ENCODE results near the gene ANKRD65.
"Not testable (repeated sequence)": the region's sequence is repeated elsewhere in the genome, so short reads cannot be mapped to it uniquely, and the experiment has no call there.

Gene ANKRD65

GRCh38 chr1:1421147-1421906 lies at the start of gene ANKRD65:
Gene ANKRD65 (minus strand): TSS chr1:1421276. CDS start chr1:1421005, 271 bp downstream.
- no peaks in the 10 kb centered on the region for H3K9me3 ChIP-seq (ENCODE audit: control insufficient read depth in 1 of 2, low read length in 2 of 2)
- no peaks in the 10 kb centered on the region for H3K36me3 ChIP-seq (ENCODE audit: control insufficient read depth in 1 of 2, insufficient read depth in 2 of 2, low read length in 2 of 2)
- H3K4me1 ChIP-seq (ENCODE audit: control insufficient read depth in 1 of 2, insufficient read depth in 2 of 2, low read length in 2 of 2) = no peaks in the 10 kb centered on the region
- H3K9ac ChIP-seq (ENCODE audit: low read depth in 1 of 2, low read length in 2 of 2) = no peak within 1 kb of the TSS
- no peak within 1 kb of the TSS for H3K4me3 ChIP-seq (ENCODE audit: low read depth in 1 of 2, low read length in 2 of 2)
- H3K27ac ChIP-seq (ENCODE audit: low read depth, low read length) = peak within 1 kb of the TSS; percentile 6
- H3K27me3 ChIP-seq (ENCODE audit: control insufficient read depth in 1 of 2, insufficient read depth in 2 of 2, low read length in 2 of 2) = peaks cover under 1 to 2% of the 10 kb centered on the region in 2 donors

GRCh38 chr1:1468196-1468985 lies 47.3 kb upstream of the ANKRD65 start:
- not testable (repeated sequence) for H3K9ac ChIP-seq (ENCODE audit: low read depth in 1 of 2, low read length in 2 of 2); H3K4me3 ChIP-seq (ENCODE audit: low read depth in 1 of 2, low read length in 2 of 2); H3K36me3 ChIP-seq (ENCODE audit: control insufficient read depth in 1 of 2, insufficient read depth in 2 of 2, low read length in 2 of 2); H3K27ac ChIP-seq (ENCODE audit: low read depth, low read length); H3K27me3 ChIP-seq (ENCODE audit: control insufficient read depth in 1 of 2, insufficient read depth in 2 of 2, low read length in 2 of 2); H3K9me3 ChIP-seq (ENCODE audit: control insufficient read depth in 1 of 2, low read length in 2 of 2)
- peaks cover 7 to 16% of the 10 kb centered on the region in 2 donors for H3K4me1 ChIP-seq (ENCODE audit: control insufficient read depth in 1 of 2, insufficient read depth in 2 of 2, low read length in 2 of 2)

- Histone ChIP-seq H3K27me3 (ENCODE audit: control insufficient read depth in 1 of 2, insufficient read depth in 2 of 2, low read length in 2 of 2) (no peaks in the 10 kb centered on the region), H3K36me3 (ENCODE audit: control insufficient read depth in 1 of 2, insufficient read depth in 2 of 2, low read length in 2 of 2) (no peaks in the 10 kb centered on the region), H3K9me3 (ENCODE audit: control insufficient read depth in 1 of 2, low read length in 2 of 2) (no peaks in the 10 kb centered on the region), H3K27ac (ENCODE audit: low read depth, low read length) (no peak overlapping the region), H3K9ac (ENCODE audit: low read depth in 1 of 2, low read length in 2 of 2) (no peak overlapping the region), H3K4me1 (ENCODE audit: control insufficient read depth in 1 of 2, insufficient read depth in 2 of 2, low read length in 2 of 2) (no peaks in the 10 kb centered on the region), H3K4me3 (ENCODE audit: low read depth in 1 of 2, low read length in 2 of 2) (no peak overlapping the region)
These were observed 42.2 kb upstream of the ANKRD65 start for GRCh38 chr1:1463312-1463711.

GRCh38 chr1:1462318-1462966 lies 41.4 kb upstream of the ANKRD65 start:
- no peaks in the 10 kb centered on the region for H3K36me3 ChIP-seq (ENCODE audit: control insufficient read depth in 1 of 2, insufficient read depth in 2 of 2, low read length in 2 of 2)
- H3K9me3 ChIP-seq (ENCODE audit: control insufficient read depth in 1 of 2, low read length in 2 of 2) = no peaks in the 10 kb centered on the region
- H3K4me3 ChIP-seq (ENCODE audit: low read depth in 1 of 2, low read length in 2 of 2) = peak overlapping the region in 1 of 2 donors; percentile 45
- no peak overlapping the region for H3K27ac ChIP-seq (ENCODE audit: low read depth, low read length)
- no peaks in the 10 kb centered on the region for H3K4me1 ChIP-seq (ENCODE audit: control insufficient read depth in 1 of 2, insufficient read depth in 2 of 2, low read length in 2 of 2)
- no peaks in the 10 kb centered on the region for H3K27me3 ChIP-seq (ENCODE audit: control insufficient read depth in 1 of 2, insufficient read depth in 2 of 2, low read length in 2 of 2)
- H3K9ac ChIP-seq (ENCODE audit: low read depth in 1 of 2, low read length in 2 of 2) = no peak overlapping the region

GRCh38 chr1:1461721-1462317 lies 40.7 kb upstream of the ANKRD65 start:
- no peaks in the 10 kb centered on the region for H3K36me3 ChIP-seq (ENCODE audit: control insufficient read depth in 1 of 2, insufficient read depth in 2 of 2, low read length in 2 of 2)
- no peak overlapping the region for H3K27ac ChIP-seq (ENCODE audit: low read depth, low read length)
- H3K4me3 ChIP-seq (ENCODE audit: low read depth in 1 of 2, low read length in 2 of 2) = no peak overlapping the region
- no peaks in the 10 kb centered on the region for H3K9me3 ChIP-seq (ENCODE audit: control insufficient read depth in 1 of 2, low read length in 2 of 2)
- no peak overlapping the region for H3K9ac ChIP-seq (ENCODE audit: low read depth in 1 of 2, low read length in 2 of 2)
- H3K27me3 ChIP-seq (ENCODE audit: control insufficient read depth in 1 of 2, insufficient read depth in 2 of 2, low read length in 2 of 2) = no peaks in the 10 kb centered on the region
- H3K4me1 ChIP-seq (ENCODE audit: control insufficient read depth in 1 of 2, insufficient read depth in 2 of 2, low read length in 2 of 2) = no peaks in the 10 kb centered on the region

- no peaks in the 10 kb centered on the region for H3K27me3 ChIP-seq (ENCODE audit: control insufficient read depth in 1 of 2, insufficient read depth in 2 of 2, low read length in 2 of 2)
- no peaks in the 10 kb centered on the region for H3K4me1 ChIP-seq (ENCODE audit: control insufficient read depth in 1 of 2, insufficient read depth in 2 of 2, low read length in 2 of 2)
- no peak overlapping the region for H3K9ac ChIP-seq (ENCODE audit: low read depth in 1 of 2, low read length in 2 of 2)
- no peaks in the 10 kb centered on the region for H3K9me3 ChIP-seq (ENCODE audit: control insufficient read depth in 1 of 2, low read length in 2 of 2)
- H3K4me3 ChIP-seq (ENCODE audit: low read depth in 1 of 2, low read length in 2 of 2) = no peak overlapping the region
- H3K36me3 ChIP-seq (ENCODE audit: control insufficient read depth in 1 of 2, insufficient read depth in 2 of 2, low read length in 2 of 2) = no peaks in the 10 kb centered on the region
- H3K27ac ChIP-seq (ENCODE audit: low read depth, low read length) = no peak overlapping the region
These were observed 39.6 kb upstream of the ANKRD65 start for GRCh38 chr1:1460540-1461130.

GRCh38 chr1:1459711-1460110 lies 38.6 kb upstream of the ANKRD65 start:
- not testable (repeated sequence) for H3K9me3 ChIP-seq (ENCODE audit: control insufficient read depth in 1 of 2, low read length in 2 of 2); H3K4me1 ChIP-seq (ENCODE audit: control insufficient read depth in 1 of 2, insufficient read depth in 2 of 2, low read length in 2 of 2); H3K9ac ChIP-seq (ENCODE audit: low read depth in 1 of 2, low read length in 2 of 2); H3K27ac ChIP-seq (ENCODE audit: low read depth, low read length); H3K27me3 ChIP-seq (ENCODE audit: control insufficient read depth in 1 of 2, insufficient read depth in 2 of 2, low read length in 2 of 2); H3K4me3 ChIP-seq (ENCODE audit: low read depth in 1 of 2, low read length in 2 of 2); H3K36me3 ChIP-seq (ENCODE audit: control insufficient read depth in 1 of 2, insufficient read depth in 2 of 2, low read length in 2 of 2)

- H3K4me1 ChIP-seq (ENCODE audit: control insufficient read depth in 1 of 2, insufficient read depth in 2 of 2, low read length in 2 of 2); H3K27ac ChIP-seq (ENCODE audit: low read depth, low read length); H3K9ac ChIP-seq (ENCODE audit: low read depth in 1 of 2, low read length in 2 of 2); H3K27me3 ChIP-seq (ENCODE audit: control insufficient read depth in 1 of 2, insufficient read depth in 2 of 2, low read length in 2 of 2); H3K9me3 ChIP-seq (ENCODE audit: control insufficient read depth in 1 of 2, low read length in 2 of 2); H3K4me3 ChIP-seq (ENCODE audit: low read depth in 1 of 2, low read length in 2 of 2); H3K36me3 ChIP-seq (ENCODE audit: control insufficient read depth in 1 of 2, insufficient read depth in 2 of 2, low read length in 2 of 2): not testable (repeated sequence)
These were observed 38.1 kb upstream of the ANKRD65 start for GRCh38 chr1:1459156-1459555.

GRCh38 chr1:1456683-1457255 lies 35.7 kb upstream of the ANKRD65 start:
- H3K36me3 ChIP-seq (ENCODE audit: control insufficient read depth in 1 of 2, insufficient read depth in 2 of 2, low read length in 2 of 2); H3K4me3 ChIP-seq (ENCODE audit: low read depth in 1 of 2, low read length in 2 of 2); H3K4me1 ChIP-seq (ENCODE audit: control insufficient read depth in 1 of 2, insufficient read depth in 2 of 2, low read length in 2 of 2): not testable (repeated sequence)

More at GRCh38 chr1:1456683-1457255, 35.7 kb upstream of the ANKRD65 start:
- H3K9me3 ChIP-seq (ENCODE audit: control insufficient read depth in 1 of 2, low read length in 2 of 2); H3K27ac ChIP-seq (ENCODE audit: low read depth, low read length); H3K27me3 ChIP-seq (ENCODE audit: control insufficient read depth in 1 of 2, insufficient read depth in 2 of 2, low read length in 2 of 2); H3K9ac ChIP-seq (ENCODE audit: low read depth in 1 of 2, low read length in 2 of 2): not testable (repeated sequence)

Data from duodenal mucosa (tissue), 2 donors.